Measurements from ENCODE around the gene PARVB. TPM values are rescaled to one million over a fixed set of nuclear protein-coding genes. Genes with fewer than 3 reads are reported as not detected.

Gene PARVB
- total and polyA plus RNA-seq, 10 of the 15 experiments (the other 5 are each of a cell fraction or from before 2014, with no cell fraction given), result 5.2 to 264 (median 76.0) TPM

- TF ChIP-seq, protein P1, sequence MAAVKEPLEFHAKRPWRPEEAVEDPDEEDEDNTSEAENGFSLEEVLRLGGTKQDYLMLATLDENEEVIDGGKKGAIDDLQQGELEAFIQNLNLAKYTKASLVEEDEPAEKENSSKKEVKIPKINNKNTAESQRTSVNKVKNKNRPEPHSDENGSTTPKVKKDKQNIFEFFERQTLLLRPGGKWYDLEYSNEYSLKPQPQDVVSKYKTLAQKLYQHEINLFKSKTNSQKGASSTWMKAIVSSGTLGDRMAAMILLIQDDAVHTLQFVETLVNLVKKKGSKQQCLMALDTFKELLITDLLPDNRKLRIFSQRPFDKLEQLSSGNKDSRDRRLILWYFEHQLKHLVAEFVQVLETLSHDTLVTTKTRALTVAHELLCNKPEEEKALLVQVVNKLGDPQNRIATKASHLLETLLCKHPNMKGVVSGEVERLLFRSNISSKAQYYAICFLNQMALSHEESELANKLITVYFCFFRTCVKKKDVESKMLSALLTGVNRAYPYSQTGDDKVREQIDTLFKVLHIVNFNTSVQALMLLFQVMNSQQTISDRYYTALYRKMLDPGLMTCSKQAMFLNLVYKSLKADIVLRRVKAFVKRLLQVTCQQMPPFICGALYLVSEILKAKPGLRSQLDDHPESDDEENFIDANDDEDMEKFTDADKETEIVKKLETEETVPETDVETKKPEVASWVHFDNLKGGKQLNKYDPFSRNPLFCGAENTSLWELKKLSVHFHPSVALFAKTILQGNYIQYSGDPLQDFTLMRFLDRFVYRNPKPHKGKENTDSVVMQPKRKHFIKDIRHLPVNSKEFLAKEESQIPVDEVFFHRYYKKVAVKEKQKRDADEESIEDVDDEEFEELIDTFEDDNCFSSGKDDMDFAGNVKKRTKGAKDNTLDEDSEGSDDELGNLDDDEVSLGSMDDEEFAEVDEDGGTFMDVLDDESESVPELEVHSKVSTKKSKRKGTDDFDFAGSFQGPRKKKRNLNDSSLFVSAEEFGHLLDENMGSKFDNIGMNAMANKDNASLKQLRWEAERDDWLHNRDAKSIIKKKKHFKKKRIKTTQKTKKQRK (IDR thresholded peaks at IDR 0.05; ENCODE audit: low read depth, low read length), result no peak
- TF ChIP-seq, protein P2, sequence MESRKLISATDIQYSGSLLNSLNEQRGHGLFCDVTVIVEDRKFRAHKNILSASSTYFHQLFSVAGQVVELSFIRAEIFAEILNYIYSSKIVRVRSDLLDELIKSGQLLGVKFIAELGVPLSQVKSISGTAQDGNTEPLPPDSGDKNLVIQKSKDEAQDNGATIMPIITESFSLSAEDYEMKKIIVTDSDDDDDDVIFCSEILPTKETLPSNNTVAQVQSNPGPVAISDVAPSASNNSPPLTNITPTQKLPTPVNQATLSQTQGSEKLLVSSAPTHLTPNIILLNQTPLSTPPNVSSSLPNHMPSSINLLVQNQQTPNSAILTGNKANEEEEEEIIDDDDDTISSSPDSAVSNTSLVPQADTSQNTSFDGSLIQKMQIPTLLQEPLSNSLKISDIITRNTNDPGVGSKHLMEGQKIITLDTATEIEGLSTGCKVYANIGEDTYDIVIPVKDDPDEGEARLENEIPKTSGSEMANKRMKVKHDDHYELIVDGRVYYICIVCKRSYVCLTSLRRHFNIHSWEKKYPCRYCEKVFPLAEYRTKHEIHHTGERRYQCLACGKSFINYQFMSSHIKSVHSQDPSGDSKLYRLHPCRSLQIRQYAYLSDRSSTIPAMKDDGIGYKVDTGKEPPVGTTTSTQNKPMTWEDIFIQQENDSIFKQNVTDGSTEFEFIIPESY (IDR thresholded peaks at IDR 0.05), result no peak
- TF ChIP-seq STAT1 (conservative IDR thresholded peaks at IDR 0.05), result no peak
- no peak for TF ChIP-seq HDGF (IDR thresholded peaks at IDR 0.05)
- TF ChIP-seq SMC3 (IDR thresholded peaks at IDR 0.05; ENCODE audit: borderline replicate concordance, low read length), result no peak
- no peak for TF ChIP-seq TCF12 (IDR thresholded peaks at IDR 0.05; ENCODE audit: low read depth, low read length)
These were observed 168.9 kb downstream of the PARVB start (continued) for GRCh38 chr22:44192816-44193534.

DNA sequence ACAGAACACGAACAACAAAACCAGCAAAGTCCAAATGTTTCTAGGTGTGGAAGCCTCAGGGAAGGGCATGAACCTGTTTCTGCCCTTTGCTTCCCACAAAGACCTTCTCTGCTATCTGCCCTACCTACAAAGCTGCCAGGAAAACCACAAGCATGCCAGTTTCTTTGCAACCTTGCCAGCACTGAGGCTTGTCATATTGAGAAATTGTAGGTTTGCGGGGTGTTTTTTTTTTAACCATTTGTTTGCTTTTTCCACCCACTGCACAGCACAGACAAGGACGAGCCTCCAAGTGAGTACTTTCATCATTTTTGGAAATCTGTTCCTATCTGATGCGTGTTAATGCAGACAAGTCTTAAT lies 169.4 kb downstream of the PARVB start:
- SMC1A ChIA-PET (ENCODE audit: uncharacterized antibody, unreplicated experiment), result no interaction called here
- 51% methylated on average over 4 of the region's 4 CpGs for WGBS (ENCODE audit: insufficient coverage, insufficient replicate concordance, low lambda C conversion rate, missing lambda C conversion rate)
- Histone ChIP-seq H3K9me3 (replicated peaks; ENCODE audit: control insufficient read depth, insufficient read depth, low read length) (no peaks in the 10 kb centered on the region), H3K27me3 (replicated peaks in 1 of 2; ENCODE audit: control insufficient read depth in 2 of 2, insufficient read depth in 2 of 2, low read length in 1 of 2) (no peaks in the 10 kb centered on the region), H3K4me2 (ENCODE audit: control insufficient read depth, insufficient read depth) (no peak overlapping the region), H4K20me1 (ENCODE audit: control insufficient read depth, insufficient read depth) (no peaks in the 10 kb centered on the region), H3K4me3 (no peak overlapping the region), H2AFZ (ENCODE audit: control insufficient read depth, low read depth, low read length) (no peak overlapping the region), H3K79me2 (ENCODE audit: control insufficient read depth, insufficient read depth, low read length) (no peaks in the 10 kb centered on the region), H3K27ac (ENCODE audit: control insufficient read depth, insufficient read depth) (no peak overlapping the region), H3K4me1 (ENCODE audit: control insufficient read depth, insufficient read depth, low read length) (peaks cover 43% of the 10 kb centered on the region), H3K9ac (ENCODE audit: control insufficient read depth, insufficient read depth, low read length) (no peak overlapping the region), H3K36me3 (ENCODE audit: control insufficient read depth in 2 of 2, insufficient read depth in 2 of 2, low read length in 1 of 2) (no peaks in the 10 kb centered on the region)
- RAD21 ChIA-PET (ENCODE audit: unreplicated experiment), result no interaction called here
- DNase-seq (ENCODE audit: low read depth, low spot score) (no peak), FAIRE-seq (peak; percentile 35), ATAC-seq (no peak)
- CTCF ChIA-PET, result interaction anchor here (1.2 kb wide), 1 partner anchor 200 kb away, joined by 3 read pairs; no protein-coding TSS in a partner anchor
- intact Hi-C loops (cut with micrococcal nuclease; ENCODE audit: unreplicated experiment), result no loop called here
- in situ Hi-C loops (cut with MboI), result no loop called here
- POLR2A ChIA-PET, result no interaction called here
- no TSS peak for BruUV-seq (replicated peaks)
- no peak for TF ChIP-seq E2F8 (IDR thresholded peaks at IDR 0.05; ENCODE audit: low read depth, partially characterized antibody)
- TF ChIP-seq EZH2 (IDR thresholded peaks at IDR 0.05; ENCODE audit: borderline replicate concordance, control insufficient read depth, low read depth, low read length), result no peak
- TF ChIP-seq, protein P1 (IDR thresholded peaks at IDR 0.05; ENCODE audit: low read depth, low read length), result no peak
- TF ChIP-seq RBBP5 (conservative IDR thresholded peaks at IDR 0.05), result no peak
- no peak for TF ChIP-seq ASH2L (IDR thresholded peaks at IDR 0.05; ENCODE audit: borderline replicate concordance, low read depth)

Data from GM12878 (cell line).